GM19328 (cell line): ENCODE measurements around the gene PLXND1.
"Not testable (repeated sequence)": the region's sequence is repeated elsewhere in the genome, so short reads cannot be mapped to it uniquely, and the experiment has no call there.

ENCODE experiments used
- ATAC-seq: cut with Tn5 transposase; IDR thresholded peaks from one replicate; pipeline ENCODE4 v1.9.1; 2021; ENCODE audit warnings: mild to moderate bottlenecking, moderate library complexity; ENCODE audit not compliant: unreplicated experiment

The PLXND1 gene

GRCh38 chr3:129552287-129553050 lies 54.0 kb downstream of the PLXND1 start:
- ATAC-seq, result no peak

- ATAC-seq, result no peak
Measured at GRCh38 chr3:129549805-129550204, 56.7 kb downstream of the PLXND1 start.

GRCh38 chr3:129549006-129549800 lies 57.3 kb downstream of the PLXND1 start:
- ATAC-seq, result no peak

GRCh38 chr3:129548104-129548965 lies 58.1 kb downstream of the PLXND1 start:
- ATAC-seq, result no peak

GRCh38 chr3:129547241-129547640 lies 59.2 kb downstream of the PLXND1 start:
- ATAC-seq, result no peak

- not testable (repeated sequence) for ATAC-seq
Measured at GRCh38 chr3:129545951-129546350, 60.5 kb downstream of the PLXND1 start.

GRCh38 chr3:129543999-129544398 lies 62.5 kb downstream of the PLXND1 start:
- no peak for ATAC-seq

- no peak for ATAC-seq
Measured at GRCh38 chr3:129543156-129543790, 63.2 kb downstream of the PLXND1 start, which contains the start of gene H1-8. Gene H1-8 (plus strand): TSS chr3:129543175. CDS start chr3:129543219, 44 bp downstream.

- no peak for ATAC-seq
Measured at GRCh38 chr3:129542747-129543146, 63.7 kb downstream of the PLXND1 start.

GRCh38 chr3:129540776-129541516 lies 65.5 kb downstream of the PLXND1 start:
- no peak for ATAC-seq

GRCh38 chr3:129539206-129539605 lies 67.3 kb downstream of the PLXND1 start:
- ATAC-seq, result no peak

GRCh38 chr3:129536804-129537203 lies 69.7 kb downstream of the PLXND1 start:
- ATAC-seq, result no peak

- no peak for ATAC-seq
Measured at GRCh38 chr3:129536374-129536667, 70.2 kb downstream of the PLXND1 start.

- ATAC-seq, result no peak
Measured at GRCh38 chr3:129535075-129535474, 71.4 kb downstream of the PLXND1 start.

- ATAC-seq, result no peak
Measured at GRCh38 chr3:129534428-129535027, 71.9 kb downstream of the PLXND1 start.

- ATAC-seq, result no peak
Measured at GRCh38 chr3:129533406-129533805, 73.1 kb downstream of the PLXND1 start.

GRCh38 chr3:129532261-129532660 lies 74.2 kb downstream of the PLXND1 start:
- ATAC-seq, result no peak

GRCh38 chr3:129531699-129532098 lies 74.8 kb downstream of the PLXND1 start:
- ATAC-seq, result no peak

GRCh38 chr3:129530821-129531220 lies 75.7 kb downstream of the PLXND1 start:
- ATAC-seq, result no peak
